Skin of body (tissue), 2 donors: Measurements from ENCODE around the gene SERPINA5. TPM values are rescaled to one million over a fixed set of nuclear protein-coding genes. Genes with fewer than 3 reads are reported as not detected.
"Not testable (repeated sequence)": the region's sequence is repeated elsewhere in the genome, so short reads cannot be mapped to it uniquely, and the experiment has no call there.

Experiments used
- DNase-seq: peaks from one replicate; lab custom pipeline; 2025; lab: John Stamatoyannopoulos, UW
- total RNA-seq: library from RNA; depleted of rRNA; stranded (reverse); fragments of >200 nt; gene quantifications from one replicate; pipeline ENCODE4 v1.2.3, GENCODE V29; 2014

SERPINA5 gene
- total RNA-seq, 1 donor from 2014 or later, result 0.20 TPM

GRCh38 chr14:94621358-94622134 lies 40.3 kb downstream of the SERPINA5 start:
- DNase-seq, result no peak

- no peak for DNase-seq
Measured at GRCh38 chr14:94622653-94623421, 41.6 kb downstream of the SERPINA5 start.

DNA sequence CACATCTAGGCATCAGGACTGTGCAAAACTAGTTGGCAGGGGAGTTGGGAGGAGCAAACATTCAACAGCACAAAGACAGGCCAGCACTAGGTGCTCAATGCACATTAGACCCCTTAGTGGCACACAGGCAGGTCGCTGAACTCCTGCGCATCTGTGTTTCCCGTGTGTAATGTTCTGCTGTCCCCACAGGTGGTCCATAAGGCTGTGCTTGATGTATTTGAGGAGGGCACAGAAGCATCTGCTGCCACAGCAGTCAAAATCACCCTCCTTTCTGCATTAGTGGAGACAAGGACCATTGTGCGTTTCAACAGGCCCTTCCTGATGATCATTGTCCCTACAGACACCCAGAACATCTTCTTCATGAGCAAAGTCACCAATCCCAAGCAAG lies 42.2 kb downstream of the SERPINA5 start:
- DNase-seq, result no peak

DNA sequence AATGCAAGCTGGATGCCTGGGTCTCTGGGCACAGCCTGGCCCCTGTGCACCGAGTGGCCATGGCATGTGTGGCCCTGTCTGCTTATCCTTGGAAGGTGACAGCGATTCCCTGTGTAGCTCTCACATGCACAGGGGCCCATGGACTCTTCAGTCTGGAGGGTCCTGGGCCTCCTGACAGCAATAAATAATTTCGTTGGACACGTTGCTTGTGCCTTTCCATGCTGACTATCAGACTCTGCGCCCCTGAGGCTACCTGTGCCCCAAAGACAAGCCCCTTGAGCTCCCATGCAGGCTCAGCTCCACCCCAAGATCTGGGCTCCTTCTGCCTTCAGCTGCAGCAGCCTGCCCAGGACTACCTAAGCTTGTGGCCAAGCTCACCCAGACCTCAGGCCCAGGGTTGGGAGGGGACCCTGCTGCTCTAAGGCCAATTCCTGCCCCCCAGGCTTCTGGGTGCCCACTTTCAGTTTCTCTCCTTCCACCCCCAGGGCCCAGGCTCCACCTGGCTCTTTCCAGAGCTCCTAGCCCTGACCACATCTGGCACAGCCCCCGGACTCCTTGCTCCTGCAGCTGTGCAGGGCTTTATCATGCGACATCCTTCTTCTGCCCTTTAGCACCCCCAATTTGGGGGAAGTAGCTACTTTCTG lies 42.8 kb downstream of the SERPINA5 start:
- no peak for DNase-seq

DNA sequence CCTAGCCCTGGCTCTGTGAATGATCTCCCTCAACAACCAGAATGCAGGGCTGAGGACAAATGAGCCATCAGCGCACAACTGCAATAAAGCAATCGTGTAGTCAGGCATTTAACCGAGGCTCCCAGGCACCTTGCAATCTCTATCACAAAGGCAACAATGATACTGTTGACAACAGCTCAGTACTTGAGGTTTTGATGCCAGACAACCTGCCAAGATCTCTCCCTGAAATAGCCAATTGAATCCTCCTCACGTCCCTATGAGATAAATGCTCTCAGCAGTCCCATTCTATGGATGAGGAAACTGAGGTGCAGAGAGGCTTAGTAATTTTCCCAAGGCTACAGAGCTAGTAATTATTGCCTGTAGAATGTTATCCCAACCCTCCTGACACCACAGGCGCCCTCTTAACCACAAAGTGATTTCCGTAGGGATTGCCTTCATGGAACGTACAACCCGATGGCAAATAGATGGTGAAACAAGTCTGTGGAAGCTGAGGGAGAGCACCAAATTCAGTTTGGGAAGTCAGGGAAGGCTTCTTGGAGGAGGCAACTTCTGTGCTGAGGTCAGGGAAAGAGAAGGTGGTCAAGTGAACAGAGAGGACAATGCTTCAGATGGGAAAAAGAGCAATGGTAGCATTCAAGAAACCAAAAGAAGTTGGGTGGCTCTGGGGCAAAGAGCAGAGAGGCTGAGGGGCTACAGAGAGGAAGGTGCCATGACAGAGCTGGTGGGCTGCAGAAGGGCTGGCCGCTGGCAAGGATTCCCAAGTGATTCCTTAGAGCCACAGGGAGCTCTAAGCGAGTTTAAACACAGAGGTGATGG lies 43.5 kb downstream of the SERPINA5 start:
- DNase-seq, result no peak

GRCh38 chr14:94625353-94625635 lies 44.1 kb downstream of the SERPINA5 start:
- DNase-seq, result no peak

GRCh38 chr14:94628578-94628977 lies 47.4 kb downstream of the SERPINA5 start:
- no peak for DNase-seq

DNA sequence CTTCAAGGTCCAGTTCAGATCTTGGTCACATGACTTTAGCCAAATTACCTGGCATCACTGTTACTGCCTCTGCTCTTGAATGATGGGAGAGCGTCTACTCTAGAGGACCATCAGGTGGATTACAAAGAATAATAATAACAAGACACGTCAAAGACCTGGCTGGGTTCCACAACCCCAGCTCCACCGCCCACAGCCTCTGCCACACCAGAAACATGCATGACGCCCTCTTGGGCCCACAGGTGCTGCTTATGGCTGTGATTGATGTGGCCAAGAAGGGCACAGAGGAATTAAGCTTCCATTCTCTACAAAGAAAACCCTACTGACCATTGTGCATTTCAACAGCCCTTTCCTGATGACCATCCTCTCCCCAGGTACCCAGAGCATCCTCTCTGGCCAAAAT lies 49.2 kb downstream of the SERPINA5 start:
- no peak for DNase-seq

GRCh38 chr14:94631050-94631449 lies 49.8 kb downstream of the SERPINA5 start:
- DNase-seq, result no peak

- no peak for DNase-seq
Measured at GRCh38 chr14:94631536-94632304, 50.5 kb downstream of the SERPINA5 start.

DNA sequence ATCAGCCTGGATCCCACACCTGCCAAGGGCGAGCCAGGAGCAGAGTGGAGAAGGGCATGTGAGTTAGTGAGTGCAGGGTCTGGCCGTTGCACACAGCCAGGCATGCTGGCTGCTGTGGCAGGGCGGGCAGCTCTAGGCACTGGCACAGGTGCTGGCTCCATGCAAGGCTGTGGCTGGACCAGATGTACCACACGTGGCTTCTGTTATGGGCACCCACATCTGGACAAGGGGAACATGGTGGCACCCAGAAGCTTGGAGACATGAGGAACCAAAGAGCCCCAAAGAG lies 51.0 kb downstream of the SERPINA5 start:
- no peak for DNase-seq

GRCh38 chr14:94633121-94633520 lies 51.9 kb downstream of the SERPINA5 start:
- DNase-seq, result no peak

- no peak for DNase-seq
Measured at GRCh38 chr14:94635154-94635553, 53.9 kb downstream of the SERPINA5 start.

DNA sequence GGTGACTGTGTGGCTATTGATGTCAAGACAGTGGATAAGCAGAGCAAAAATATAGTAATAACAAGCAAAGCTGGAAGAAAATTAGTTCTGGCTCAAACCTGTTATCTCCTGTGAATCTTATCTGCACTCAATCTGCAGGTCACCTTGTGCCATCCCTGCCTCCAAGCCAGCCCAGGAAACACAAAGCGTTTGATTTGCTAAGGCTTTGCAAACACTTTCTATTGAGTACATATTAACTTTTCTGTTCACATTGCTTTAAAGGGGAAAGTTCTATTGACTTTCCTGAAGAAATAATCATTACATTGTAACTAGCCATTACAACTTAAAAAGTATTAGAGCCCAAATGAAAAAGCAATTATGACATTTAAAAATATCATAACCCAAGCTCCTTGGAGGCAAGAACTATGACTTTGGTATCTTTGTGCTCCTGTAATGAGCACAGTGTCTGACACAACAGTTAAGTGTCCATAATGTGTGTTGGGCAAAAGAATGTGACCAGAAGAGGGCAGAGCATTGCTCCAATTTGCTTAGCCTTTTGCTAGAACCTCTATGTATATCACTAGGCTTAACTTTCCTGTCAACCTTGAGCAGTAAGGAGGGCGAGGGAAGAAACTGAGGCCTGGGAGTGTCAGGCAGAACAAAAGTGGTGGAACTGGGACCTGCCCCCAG lies 55.7 kb downstream of the SERPINA5 start:
- no peak for DNase-seq

DNA sequence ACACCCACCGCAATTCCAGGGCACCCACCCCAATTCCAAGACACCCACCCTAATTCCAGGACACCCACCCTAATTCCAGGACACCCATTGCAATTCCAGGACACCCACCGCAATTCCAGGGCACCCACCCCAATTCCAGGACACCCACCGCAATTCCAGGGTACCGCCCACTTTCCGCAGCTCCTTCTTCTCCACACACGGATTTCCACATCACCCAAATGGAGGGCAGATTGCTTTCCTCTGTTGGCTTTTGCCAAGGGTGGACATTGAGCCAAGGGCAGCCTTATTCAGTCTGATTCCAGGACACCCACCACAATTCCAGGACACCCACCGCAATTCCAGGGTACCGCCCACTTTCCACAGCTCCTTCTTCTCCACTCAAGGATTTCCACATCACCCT lies 56.6 kb downstream of the SERPINA5 start:
- DNase-seq, result not testable (repeated sequence)

GRCh38 chr14:94638339-94638738 lies 57.1 kb downstream of the SERPINA5 start:
- no peak for DNase-seq

DNA sequence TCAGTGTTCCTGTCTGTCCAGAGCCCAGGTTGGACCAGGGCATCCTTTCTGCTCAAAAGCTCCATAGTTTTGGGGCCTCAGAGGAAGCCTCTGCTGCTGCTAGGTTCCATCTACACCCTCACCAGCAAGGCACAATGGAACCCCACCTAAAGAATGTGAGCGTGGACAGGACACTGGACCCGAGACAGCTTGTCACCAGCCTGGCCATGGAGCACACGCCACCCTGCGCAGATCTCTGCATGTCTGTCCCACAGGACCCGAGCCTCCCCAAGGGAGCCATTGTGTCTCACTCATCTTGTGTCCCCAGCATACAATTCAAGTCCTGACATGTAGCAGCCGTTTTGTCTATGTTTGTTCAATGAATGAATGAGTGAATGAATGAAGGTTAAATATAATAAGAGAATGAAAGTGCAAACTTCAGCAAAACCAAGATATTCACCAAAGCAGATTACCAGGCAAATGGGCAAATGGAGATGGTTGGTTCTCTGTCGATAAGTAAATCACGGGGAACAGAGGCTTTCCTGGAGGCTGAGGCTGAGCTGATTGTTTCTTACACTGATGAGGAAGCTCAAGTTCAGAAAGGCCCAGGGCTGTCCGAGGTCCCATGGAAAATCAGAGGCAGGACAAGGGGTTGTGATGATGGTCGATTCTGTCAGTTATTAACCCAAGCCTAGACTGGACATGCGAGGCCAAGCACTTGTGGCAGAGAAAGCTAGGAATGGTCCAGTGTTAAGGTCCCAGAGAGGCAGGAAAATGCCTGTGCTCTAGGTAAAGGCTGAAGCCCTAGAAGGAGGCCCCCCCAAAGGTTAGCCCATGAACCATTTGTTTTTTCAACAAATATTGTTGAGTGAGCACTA lies 58.0 kb downstream of the SERPINA5 start:
- no peak for DNase-seq

- no peak for DNase-seq
Measured at GRCh38 chr14:94640721-94641631, 59.8 kb downstream of the SERPINA5 start.

DNA sequence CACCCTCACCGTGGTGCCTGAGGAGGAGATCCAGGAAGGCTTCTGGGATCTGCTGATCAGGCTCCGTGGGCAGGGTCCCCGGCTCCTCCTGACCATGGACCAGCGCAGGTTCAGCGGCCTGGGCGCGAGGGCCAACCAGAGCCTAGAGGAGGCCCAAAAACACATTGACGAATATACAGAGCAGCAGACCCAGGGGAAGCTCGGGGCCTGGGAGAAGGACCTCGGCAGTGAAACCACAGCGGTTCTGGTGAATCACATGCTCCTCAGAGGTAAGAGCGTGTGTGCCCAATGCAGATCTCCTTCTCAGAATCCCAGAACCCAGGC lies 60.4 kb downstream of the SERPINA5 start:
- DNase-seq, result no peak
